Kidney (tissue), 14 donors: Measurements from ENCODE around the gene M6PR. TPM values are rescaled to one million over a fixed set of nuclear protein-coding genes. Genes with fewer than 3 reads are reported as not detected.
"Not testable (repeated sequence)": the region's sequence is repeated elsewhere in the genome, so short reads cannot be mapped to it uniquely, and the experiment has no call there.

Experiments
- DNase-seq, 5 donors: peaks; one replicate each; pipeline ENCODE4 v3.0.0-alpha.2; 2013 to 2020
- FAIRE-seq: peaks from 2 replicates; lab custom pipeline; 2012; peaks lifted over from hg19 to GRCh38; lab: Jason Lieb, UNC
- H3K27ac ChIP-seq, 2 donors: one replicate each; pipeline ENCODE4 v1.7.0; 2013; ENCODE audit warnings: low read depth in 2 of 2, low read length in 2 of 2, inconsistent platforms in 1 of 2
- H3K27me3 ChIP-seq: one replicate; pipeline ENCODE4 v1.7.1; 2013; ENCODE audit warnings: low read length, inconsistent platforms; ENCODE audit not compliant: control insufficient read depth, insufficient read depth
- H3K36me3 ChIP-seq, 3 donors: one replicate each; pipeline versions ENCODE4 v1.7.0 to v1.7.1; 2013; ENCODE audit warnings: low read length in 3 of 3, control low read depth in 1 of 3, inconsistent platforms in 1 of 3; ENCODE audit not compliant: insufficient read depth in 3 of 3, control insufficient read depth in 2 of 3
- H3K4me1 ChIP-seq, 3 donors: one replicate each; pipeline versions ENCODE4 v1.7.0 to v1.7.1; 2013; ENCODE audit warnings: low read length in 3 of 3, inconsistent platforms in 1 of 3, low read depth in 1 of 3; ENCODE audit not compliant: control insufficient read depth in 2 of 3, insufficient read depth in 2 of 3
- H3K4me3 ChIP-seq, 3 donors: one replicate each; pipeline versions ENCODE4 v1.7.0 to v1.8.1; 2013; ENCODE audit warnings: low read length in 3 of 3, control low read depth in 1 of 3, inconsistent platforms in 1 of 3
- H3K9ac ChIP-seq, 3 donors: one replicate each; pipeline versions ENCODE4 v1.7.0 to v1.7.1; 2013; ENCODE audit warnings: low read length in 3 of 3, control low read depth in 1 of 3, inconsistent platforms in 1 of 3
- H3K9me3 ChIP-seq, 3 donors: one replicate each; pipeline versions ENCODE4 v1.7.0 to v1.7.1; 2013; ENCODE audit warnings: low read length in 3 of 3, control low read depth in 1 of 3, inconsistent platforms in 1 of 3; ENCODE audit not compliant: control insufficient read depth in 2 of 3, insufficient read depth in 1 of 3
- intact Hi-C: fragments of 100-400 bp; cut with DNase I; formaldehyde crosslinking; loops from one replicate; pipeline ENCODE4 v1.11.1; 2022
- polyA plus RNA-seq: library from polyadenylated mRNA; stranded (reverse); fragments of 350-450 nt; fragmentation: Illumina TruSeq; extraction: RNeasy Lipid Tissue Mini Kit (QIAGEN cat#74804); gene quantifications from one replicate; pipeline ENCODE4 v1.2.3, GENCODE V29; 2014; ENCODE audit warnings: low read depth, low replicate concordance; ENCODE audit not compliant: insufficient read depth
- total RNA-seq: library from RNA; stranded (reverse); fragmentation: NEBNext Ultra II Directional; extraction: Animal tissue kit (Norgen Biotek cat#: 25700); gene quantifications from one replicate; pipeline ENCODE4 v1.2.1, GENCODE V29; 2021
- TF ChIP-seq, protein P1 (sequence below): IDR thresholded peaks from 3 replicates; pipeline ENCODE4 v1.5.1; 2012; ENCODE audit warnings: mild to moderate bottlenecking, moderate library complexity, borderline replicate concordance; ENCODE audit not compliant: insufficient read depth; ENCODE audit errors: extremely low read depth
- donor health status: control.
- donor health status: control.
- donor health status: control.
- donor health status: control.
- donor health status: control.
- donor health status: DM: yes; HTN: yes; CAD: no.
- donor health status: Normal renal cell carcinoma (clear cell type).

The M6PR gene
- total and polyA plus RNA-seq, 2 donors from 2014 or later, result 84.7 to 165 TPM

- intact Hi-C loops, result no loop called here
Observed at GRCh38 chr12:8914716-8915526, 34.5 kb downstream of the M6PR start.

GRCh38 chr12:8914033-8914715, 35.3 kb downstream of the M6PR start, which contains the start of gene PHC1:
PHC1 (plus strand) TSS chr12:8914509; CDS start chr12:8917678, 3,169 bp downstream.
- not testable (repeated sequence) for H3K4me1 ChIP-seq

More at GRCh38 chr12:8914716-8915526, 34.5 kb downstream of the M6PR start:
- TF ChIP-seq, protein P1, sequence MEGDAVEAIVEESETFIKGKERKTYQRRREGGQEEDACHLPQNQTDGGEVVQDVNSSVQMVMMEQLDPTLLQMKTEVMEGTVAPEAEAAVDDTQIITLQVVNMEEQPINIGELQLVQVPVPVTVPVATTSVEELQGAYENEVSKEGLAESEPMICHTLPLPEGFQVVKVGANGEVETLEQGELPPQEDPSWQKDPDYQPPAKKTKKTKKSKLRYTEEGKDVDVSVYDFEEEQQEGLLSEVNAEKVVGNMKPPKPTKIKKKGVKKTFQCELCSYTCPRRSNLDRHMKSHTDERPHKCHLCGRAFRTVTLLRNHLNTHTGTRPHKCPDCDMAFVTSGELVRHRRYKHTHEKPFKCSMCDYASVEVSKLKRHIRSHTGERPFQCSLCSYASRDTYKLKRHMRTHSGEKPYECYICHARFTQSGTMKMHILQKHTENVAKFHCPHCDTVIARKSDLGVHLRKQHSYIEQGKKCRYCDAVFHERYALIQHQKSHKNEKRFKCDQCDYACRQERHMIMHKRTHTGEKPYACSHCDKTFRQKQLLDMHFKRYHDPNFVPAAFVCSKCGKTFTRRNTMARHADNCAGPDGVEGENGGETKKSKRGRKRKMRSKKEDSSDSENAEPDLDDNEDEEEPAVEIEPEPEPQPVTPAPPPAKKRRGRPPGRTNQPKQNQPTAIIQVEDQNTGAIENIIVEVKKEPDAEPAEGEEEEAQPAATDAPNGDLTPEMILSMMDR, result no peak
- Histone ChIP-seq H3K9ac (peak overlapping the region; percentile 43 to 93 (median 86)), H3K36me3 (peaks cover 0 to 5% (median 0%) of the 10 kb centered on the region in 3 donors), H3K27ac (peak overlapping the region; percentile 20 to 57), H3K4me3 (peak overlapping the region; percentile 85 to 96 (median 93)), H3K27me3 (no peaks in the 10 kb centered on the region), H3K9me3 (no peaks in the 10 kb centered on the region), H3K4me1 (peaks cover 0 to 8% (median 5%) of the 10 kb centered on the region in 3 donors)
- peak; percentile 76 to 90 (median 81) for DNase-seq
- no peak for FAIRE-seq

GRCh38 chr12:8913702-8914032, 35.8 kb downstream of the M6PR start:
- no peak for FAIRE-seq
- TF ChIP-seq, protein P1, result no peak
- intact Hi-C loops, result no loop called here
- Histone ChIP-seq H3K36me3 (peaks cover 0 to 3% (median 0%) of the 10 kb centered on the region in 3 donors), H3K27ac (peak overlapping the region; percentile 59 to 72), H3K9ac (peak overlapping the region; percentile 35 to 72 (median 72)), H3K27me3 (no peaks in the 10 kb centered on the region), H3K9me3 (no peaks in the 10 kb centered on the region), H3K4me1 (peaks cover 0 to 8% (median 5%) of the 10 kb centered on the region in 3 donors), H3K4me3 (peak overlapping the region; percentile 71 to 95 (median 86))
- no peak for DNase-seq

More at GRCh38 chr12:8914033-8914715, 35.3 kb downstream of the M6PR start, which contains the start of gene PHC1:
- H3K4me3 ChIP-seq, result peak within 1 kb of the TSS; percentile 93 to 96 (median 95)
- H3K9me3 ChIP-seq, FAIRE-seq, H3K27me3 ChIP-seq, H3K36me3 ChIP-seq, intact Hi-C loops: not testable (repeated sequence)
- peak within 1 kb of the TSS; percentile 59 to 72 for H3K27ac ChIP-seq
- peak within 1 kb of the TSS; percentile 72 to 93 (median 86) for H3K9ac ChIP-seq
- peak; percentile 92 to 95 (median 94) for DNase-seq

- Histone ChIP-seq H3K4me1 (peaks cover 0 to 8% (median 5%) of the 10 kb centered on the region in 3 donors), H3K36me3 (no peaks in the 10 kb centered on the region), H3K9ac (peak overlapping the region in 1 of 3 donors; percentile 41), H3K27ac (peak overlapping the region in 1 of 2 donors; percentile 57), H3K9me3 (no peaks in the 10 kb centered on the region), H3K27me3 (no peaks in the 10 kb centered on the region), H3K4me3 (peak overlapping the region in 2 of 3 donors; percentile 71 to 95)
- TF ChIP-seq, protein P1, result no peak
- DNase-seq (peak in 4 of 5 donors; percentile 35 to 64 (median 58)), FAIRE-seq (no peak)
- intact Hi-C loops, result no loop called here
Observed at GRCh38 chr12:8912914-8913313, 36.5 kb downstream of the M6PR start.
